HepG2 (cell line): ENCODE results near the gene ZNF544. TPM values are rescaled to one million over a fixed set of nuclear protein-coding genes. Genes with fewer than 3 reads are reported as not detected.

ENCODE experiments used
- ATAC-seq: fragments of 200-7000 bp; cut with Tn5 transposase; 3 replicates; pipeline ENCODE4 v1.9.1; 2020; ENCODE audit warnings: mild to moderate bottlenecking, moderate library complexity
- BruUV-seq: library from RNA; stranded (reverse); fragments of 400-500 nt; replicated peaks from 2 replicates; lab custom pipeline; 2021; lab: Mats Ljungman, UMichigan
- CTCF ChIA-PET: fragments of 300-600 bp; formaldehyde crosslinking; extraction: SDS; loops from one replicate; lab custom pipeline; 2021; ENCODE audit warnings: low total read pairs, inconsistent platforms, low intra/inter-chr PET ratio; lab: Yijun Ruan, JAX
- POLR2A ChIA-PET: fragments of 350-600 bp; sonication (Branson Sonifier 250); formaldehyde crosslinking; loops from one replicate; lab custom pipeline; 2020; ENCODE audit warnings: antibody characterized with exemption, inconsistent platforms; lab: Yijun Ruan, JAX
- DNase-seq: peaks from one replicate; pipeline ENCODE4 v3.0.0-alpha.2; 2015; ENCODE audit warnings: low spot score
- FAIRE-seq: peaks from 3 replicates; lab custom pipeline; 2011; peaks lifted over from hg19 to GRCh38; lab: Jason Lieb, UNC
- H2AFZ ChIP-seq: one replicate; pipeline ENCODE4 v1.6.1; 2011; ENCODE audit warnings: low read length, inconsistent platforms
- H3K27ac ChIP-seq: fragments of 300-600 bp; 3 replicates; pipeline ENCODE4 v1.8.0; 2011; ENCODE audit warnings: mixed run types, mild to moderate bottlenecking, mixed read lengths, low read length, inconsistent platforms; ENCODE audit not compliant: insufficient read depth; ENCODE audit errors: extremely low read length
- H3K27me3 ChIP-seq, 2 experiments: fragments of 200-600 bp in 1 of 2; 2 replicates in 1 of 2; 3 replicates in 1 of 2; pipeline versions ENCODE4 v1.6.0 to v1.8.0; 2011; ENCODE audit warnings: low read length in 2 of 2, mild to moderate bottlenecking in 2 of 2, moderate library complexity in 2 of 2, inconsistent platforms in 1 of 2; ENCODE audit not compliant: insufficient read depth in 2 of 2, control insufficient read depth in 1 of 2
- H3K36me3 ChIP-seq, 2 experiments: fragments of 200-600 bp in 1 of 2; replicated peaks in 1 of 2; 2 replicates in 1 of 2; 3 replicates in 1 of 2; pipeline versions ENCODE4 v1.5.1 to v1.8.0; 2011; ENCODE audit warnings: low read length in 2 of 2, inconsistent platforms in 1 of 2; ENCODE audit not compliant: insufficient read depth in 2 of 2, control insufficient read depth in 1 of 2
- H3K4me1 ChIP-seq: 2 replicates; pipeline ENCODE4 v1.5.1; 2012; ENCODE audit warnings: low read length, inconsistent platforms; ENCODE audit not compliant: insufficient read depth
- H3K4me2 ChIP-seq: 2 replicates; pipeline ENCODE4 v1.6.0; 2011; ENCODE audit warnings: low read depth, low read length, inconsistent platforms
- H3K4me3 ChIP-seq, 3 experiments: fragments of 200-600 bp in 1 of 3; sonication (generic), shearing (Covaris generic) in 1 of 3; replicated peaks in 1 of 3; 2 replicates each; pipeline ENCODE4 v1.5.1; 2011 to 2016; ENCODE audit warnings: low read length in 3 of 3, inconsistent platforms in 2 of 3, low read depth in 2 of 3, mild to moderate bottlenecking in 2 of 3, control low read depth in 1 of 3, mixed read lengths in 1 of 3; ENCODE audit not compliant: insufficient read depth in 1 of 3
- H3K79me2 ChIP-seq: one replicate; pipeline ENCODE4 v1.6.1; 2011; ENCODE audit warnings: low read length, inconsistent platforms; ENCODE audit not compliant: insufficient read depth
- H3K9ac ChIP-seq: 2 replicates; pipeline ENCODE4 v1.6.0; 2011; ENCODE audit warnings: mild to moderate bottlenecking, low read depth, low read length, inconsistent platforms; ENCODE audit not compliant: insufficient read depth
- H3K9me3 ChIP-seq: 2 replicates; pipeline ENCODE4 v1.5.1; 2012; ENCODE audit warnings: mild to moderate bottlenecking, low read length
- H4K20me1 ChIP-seq: 2 replicates; pipeline ENCODE4 v1.6.0; 2011; ENCODE audit warnings: inconsistent platforms, mild to moderate bottlenecking, low read length, moderate library complexity; ENCODE audit not compliant: insufficient read depth
- ATF7 ChIP-seq, 2 experiments: fragments of 450-650 bp in 1 of 2; sonication (generic) in 1 of 2; formaldehyde crosslinking in 1 of 2; IDR thresholded peaks; 2 replicates each; pipeline versions ENCODE4 v1.4.0 to v1.6.1; 2016 to 2020; ENCODE audit warnings: antibody characterized with exemption in 1 of 2, mild to moderate bottlenecking in 1 of 2, missing genetic modification reagents in 1 of 2
- DR1 ChIP-seq: sonication (generic); formaldehyde crosslinking; IDR thresholded peaks from 2 replicates; pipeline ENCODE4 v1.8.0; 2021; ENCODE audit warnings: mild to moderate bottlenecking, missing genetic modification reagents, inconsistent platforms
- GTF2F1 ChIP-seq: fragments of 150-350 bp; IDR thresholded peaks from 2 replicates; pipeline ENCODE4 v1.6.1; 2014; ENCODE audit warnings: low read length
- HMGA1 ChIP-seq: sonication (generic); formaldehyde crosslinking; conservative IDR thresholded peaks from 2 replicates; pipeline ENCODE4 v1.4.0; 2020; ENCODE audit warnings: missing genetic modification reagents
- HOXD1 ChIP-seq: sonication (generic); formaldehyde crosslinking; IDR thresholded peaks from 2 replicates; pipeline ENCODE4 v1.5.0; 2020; ENCODE audit warnings: missing genetic modification reagents
- JUN ChIP-seq: sonication (generic); formaldehyde crosslinking; IDR thresholded peaks from 2 replicates; pipeline ENCODE4 v1.4.0; 2020; ENCODE audit warnings: mild to moderate bottlenecking, missing genetic modification reagents
- MED8 ChIP-seq: sonication (generic); formaldehyde crosslinking; IDR thresholded peaks from 2 replicates; pipeline ENCODE4 v1.8.1; 2023; ENCODE audit warnings: mild to moderate bottlenecking, missing genetic modification reagents; ENCODE audit not compliant: insufficient replicate concordance
- MYC ChIP-seq: sonication (generic); formaldehyde crosslinking; IDR thresholded peaks from 2 replicates; pipeline ENCODE4 v1.9.0; 2021; ENCODE audit warnings: missing genetic modification reagents, borderline replicate concordance
- NCOA5 ChIP-seq: sonication (generic); formaldehyde crosslinking; IDR thresholded peaks from 2 replicates; pipeline ENCODE4 v1.4.0; 2020; ENCODE audit warnings: missing genetic modification reagents
- NFKBIZ ChIP-seq: IDR thresholded peaks from 2 replicates; pipeline ENCODE4 v1.6.1; 2018; ENCODE audit warnings: missing genetic modification reagents, missing compliant biosample characterization
- PHF20 ChIP-seq: sonication (generic); formaldehyde crosslinking; IDR thresholded peaks from 2 replicates; pipeline ENCODE4 v1.5.0; 2020; ENCODE audit warnings: mild to moderate bottlenecking, missing genetic modification reagents
- ZKSCAN5 ChIP-seq: sonication (generic); formaldehyde crosslinking; IDR thresholded peaks from 2 replicates; pipeline ENCODE4 v1.5.1; 2020; ENCODE audit warnings: mild to moderate bottlenecking, missing genetic modification reagents
- ZMYM2 ChIP-seq: sonication (generic); formaldehyde crosslinking; IDR thresholded peaks from 2 replicates; pipeline ENCODE4 v1.8.0; 2022; ENCODE audit warnings: mild to moderate bottlenecking, missing genetic modification reagents
- ZNF260 ChIP-seq: sonication (generic); formaldehyde crosslinking; IDR thresholded peaks from 2 replicates; pipeline ENCODE4 v1.4.0; 2020; ENCODE audit warnings: missing genetic modification reagents, low read depth, mild to moderate bottlenecking, borderline replicate concordance
- ZNF441 ChIP-seq: sonication (generic); formaldehyde crosslinking; IDR thresholded peaks from 2 replicates; pipeline ENCODE4 v1.7.0; 2021; ENCODE audit warnings: missing genetic modification reagents, borderline replicate concordance
- ZNF570 ChIP-seq: sonication (generic); formaldehyde crosslinking; IDR thresholded peaks from 2 replicates; pipeline ENCODE4 v1.4.0; 2020; ENCODE audit warnings: mild to moderate bottlenecking, missing genetic modification reagents, borderline replicate concordance
- ZNF660 ChIP-seq: sonication (generic); formaldehyde crosslinking; IDR thresholded peaks from 2 replicates; pipeline ENCODE4 v1.5.1; 2020; ENCODE audit warnings: mild to moderate bottlenecking, low read depth, missing genetic modification reagents, borderline replicate concordance
- ZNF703 ChIP-seq: sonication (generic); formaldehyde crosslinking; IDR thresholded peaks from 2 replicates; pipeline ENCODE4 v1.5.1; 2020; ENCODE audit warnings: missing genetic modification reagents, mild to moderate bottlenecking, moderate library complexity, borderline replicate concordance
- WGBS: methylation state at CpG from one replicate; pipeline ENCODE4 v1.1.6; 2017; ENCODE audit warnings: low lambda C conversion rate; 5-methylcytosine and 5-hydroxymethylcytosine counted together
- in situ Hi-C: cut with HindIII; loops from 2 replicates; pipeline ENCODE4 v1.10.0; 2017; ENCODE audit warnings: low pct_unique_long_range_greater_than_20kb; ENCODE audit not compliant: extremely low pct_ligation_motif_present
- intact Hi-C: fragments of 100-400 bp; cut with micrococcal nuclease; formaldehyde crosslinking; loops from one replicate; pipeline ENCODE4 v1.10.0; 2022; ENCODE audit not compliant: unreplicated experiment
- polyA plus RNA-seq, 8 experiments: library from polyadenylated mRNA; depleted of rRNA in 3 of 8; stranded (reverse) in 7 of 8; unstranded in 1 of 8; fragments of >200 nt; fragmentation: Illumina TruSeq in 4 of 8; extraction: Trizol in 4 of 8; gene quantifications; 2 replicates each; pipeline versions ENCODE4 v1.2.1 to v1.2.3, GENCODE V29; 2011 to 2016; ENCODE audit warnings: low read depth in 4 of 8, missing spikeins in 1 of 8, mixed read lengths in 1 of 8; ENCODE audit not compliant: insufficient read depth in 1 of 8
- total RNA-seq, 5 experiments: library from RNA; depleted of rRNA; stranded (reverse); fragments of >200 nt; fragmentation: Illumina TruSeq; extraction: Trizol; gene quantifications; 2 replicates each; pipeline ENCODE4 v1.2.3, GENCODE V29; 2016; ENCODE audit warnings: low read depth in 1 of 5
- TF ChIP-seq, protein P1 (sequence below): sonication (generic); formaldehyde crosslinking; IDR thresholded peaks from 2 replicates; pipeline ENCODE4 v1.4.0; 2020; ENCODE audit warnings: missing genetic modification reagents
- TF ChIP-seq, protein P2 (sequence below): sonication (generic); formaldehyde crosslinking; conservative IDR thresholded peaks from 2 replicates; pipeline ENCODE4 v1.8.0; 2022; ENCODE audit warnings: low read depth, missing genetic modification reagents
- TF ChIP-seq, protein P3 (sequence below): sonication (generic); formaldehyde crosslinking; IDR thresholded peaks from 2 replicates; pipeline ENCODE4 v1.5.0; 2020; ENCODE audit warnings: mild to moderate bottlenecking, missing genetic modification reagents

The ZNF544 gene
- total and polyA plus RNA-seq, 2 of the 13 experiments (the other 11 are each of a cell fraction or from before 2014, with no cell fraction given): 13.1 to 17.0 TPM

DNA sequence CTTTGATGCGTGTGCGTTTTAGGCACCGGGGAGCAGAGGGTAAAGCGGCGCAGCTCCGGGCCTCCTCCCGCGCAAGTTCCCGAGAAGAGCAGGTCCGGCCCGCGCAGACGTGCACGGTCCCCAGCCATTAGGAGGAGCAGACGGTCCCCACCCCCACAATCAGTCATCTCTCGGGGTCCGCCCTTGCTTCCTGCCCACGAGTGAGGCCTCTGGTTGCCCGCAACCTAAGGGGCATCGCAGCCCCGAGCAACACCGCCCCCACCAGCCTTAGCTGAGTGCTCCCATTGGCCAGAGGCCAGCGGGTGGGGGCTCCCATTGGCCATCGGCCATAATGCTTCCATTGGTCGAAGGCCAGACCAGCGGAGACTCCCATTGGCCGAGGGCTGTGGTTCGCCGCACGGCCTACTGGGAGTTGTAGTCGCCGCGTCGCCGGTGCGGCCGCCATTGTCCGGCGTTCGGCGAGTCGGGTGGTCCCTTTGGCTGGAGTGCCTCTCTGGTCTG, 49.9 kb downstream of the ZNF544 start, which contains the start of gene ZNF8:
Gene ZNF8, plus strand, starts transcription at position 415 of the 501 bp plus-strand sequence. CDS start 127 bp downstream, outside the sequence.
- Histone ChIP-seq H3K4me1 (peaks cover 37% of the 10 kb centered on the region), H3K9ac (peak within 1 kb of the TSS; percentile 93), H3K27me3 (no peaks in the 10 kb centered on the region; a peak in 1 of 5 replicates), H3K9me3 (no peaks in the 10 kb centered on the region; the same call in 1 of the 2 replicates), H3K27ac (peak within 1 kb of the TSS; percentile 85), H3K36me3 (peaks cover 4 to 7% of the 10 kb centered on the region in 2 experiments; a peak in 4 of 5 replicates), H4K20me1 (no peaks in the 10 kb centered on the region), H2AFZ (peak within 1 kb of the TSS; percentile 87), H3K4me3 (peak within 1 kb of the TSS; percentile 94 to 96 (median 96)), H3K79me2 (peaks cover 47% of the 10 kb centered on the region), H3K4me2 (peak within 1 kb of the TSS; percentile 95)
- ATAC-seq: peak; percentile 97
- peak; percentile 98 for FAIRE-seq
- no TSS peak for BruUV-seq
- in situ Hi-C loops: no loop called here
- ChIA-PET CTCF (no interaction called here), POLR2A (interaction anchor here (0.6 to 1.7 kb wide), 13 partner anchors 9 to 295 kb away, joined by 3 to 15 read pairs (median 4); partner anchors contain the start of genes ERVK3-1, ZNF274, ZNF497 and ZNF544)
- intact Hi-C loops: loop anchor here (1.0 kb wide), 2 partner anchors 27 to 95 kb away; partner anchors contain the start of genes ERVK3-1 and ZNF274
- WGBS: 0% methylated on average over 14 of the region's 42 CpGs
- DNase-seq: peak; percentile 97
- no peak for TF ChIP-seq ZNF703 (CRISPR knock-in tag)
- no peak for TF ChIP-seq ZNF260 (CRISPR knock-in tag)
- no peak for TF ChIP-seq ATF7 (IDR thresholded peaks at IDR 0.05)
- peak; percentile 11; the same call in 1 of the 2 replicates for TF ChIP-seq ATF7 (CRISPR knock-in tag; IDR thresholded peaks at IDR 0.05)
- TF ChIP-seq ZMYM2 (CRISPR knock-in tag): 0 out of 2 replicates have a peak, but pooled peaks have one; percentile 24
- no peak for TF ChIP-seq ZNF570 (CRISPR knock-in tag)
- TF ChIP-seq NCOA5 (CRISPR knock-in tag): no peak
- no peak for TF ChIP-seq JUN (CRISPR knock-in tag)
- TF ChIP-seq DR1 (CRISPR knock-in tag): peak; percentile 75; the same call in 1 of the 2 replicates
- no peak; the same call in none of the 2 replicates for TF ChIP-seq MYC (CRISPR knock-in tag)
- no peak for TF ChIP-seq GTF2F1
- no peak for TF ChIP-seq HMGA1 (CRISPR knock-in tag)
- TF ChIP-seq NFKBIZ (CRISPR knock-in tag): peak; percentile 44; the same call in 1 of the 2 replicates
- TF ChIP-seq ZNF660 (CRISPR knock-in tag): no peak
- TF ChIP-seq, protein P1, sequence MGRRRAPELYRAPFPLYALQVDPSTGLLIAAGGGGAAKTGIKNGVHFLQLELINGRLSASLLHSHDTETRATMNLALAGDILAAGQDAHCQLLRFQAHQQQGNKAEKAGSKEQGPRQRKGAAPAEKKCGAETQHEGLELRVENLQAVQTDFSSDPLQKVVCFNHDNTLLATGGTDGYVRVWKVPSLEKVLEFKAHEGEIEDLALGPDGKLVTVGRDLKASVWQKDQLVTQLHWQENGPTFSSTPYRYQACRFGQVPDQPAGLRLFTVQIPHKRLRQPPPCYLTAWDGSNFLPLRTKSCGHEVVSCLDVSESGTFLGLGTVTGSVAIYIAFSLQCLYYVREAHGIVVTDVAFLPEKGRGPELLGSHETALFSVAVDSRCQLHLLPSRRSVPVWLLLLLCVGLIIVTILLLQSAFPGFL (CRISPR knock-in tag): no peak
- TF ChIP-seq, protein P2, sequence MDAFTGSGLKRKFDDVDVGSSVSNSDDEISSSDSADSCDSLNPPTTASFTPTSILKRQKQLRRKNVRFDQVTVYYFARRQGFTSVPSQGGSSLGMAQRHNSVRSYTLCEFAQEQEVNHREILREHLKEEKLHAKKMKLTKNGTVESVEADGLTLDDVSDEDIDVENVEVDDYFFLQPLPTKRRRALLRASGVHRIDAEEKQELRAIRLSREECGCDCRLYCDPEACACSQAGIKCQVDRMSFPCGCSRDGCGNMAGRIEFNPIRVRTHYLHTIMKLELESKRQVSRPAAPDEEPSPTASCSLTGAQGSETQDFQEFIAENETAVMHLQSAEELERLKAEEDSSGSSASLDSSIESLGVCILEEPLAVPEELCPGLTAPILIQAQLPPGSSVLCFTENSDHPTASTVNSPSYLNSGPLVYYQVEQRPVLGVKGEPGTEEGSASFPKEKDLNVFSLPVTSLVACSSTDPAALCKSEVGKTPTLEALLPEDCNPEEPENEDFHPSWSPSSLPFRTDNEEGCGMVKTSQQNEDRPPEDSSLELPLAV (CRISPR knock-in tag): no peak
- TF ChIP-seq MED8 (CRISPR knock-in tag): no peak
- TF ChIP-seq ZNF441 (CRISPR knock-in tag): peak; percentile 69; the same call in 1 of the 2 replicates
- no peak for TF ChIP-seq HOXD1 (CRISPR knock-in tag)
- no peak for TF ChIP-seq ZKSCAN5 (CRISPR knock-in tag)
- TF ChIP-seq, protein P3, sequence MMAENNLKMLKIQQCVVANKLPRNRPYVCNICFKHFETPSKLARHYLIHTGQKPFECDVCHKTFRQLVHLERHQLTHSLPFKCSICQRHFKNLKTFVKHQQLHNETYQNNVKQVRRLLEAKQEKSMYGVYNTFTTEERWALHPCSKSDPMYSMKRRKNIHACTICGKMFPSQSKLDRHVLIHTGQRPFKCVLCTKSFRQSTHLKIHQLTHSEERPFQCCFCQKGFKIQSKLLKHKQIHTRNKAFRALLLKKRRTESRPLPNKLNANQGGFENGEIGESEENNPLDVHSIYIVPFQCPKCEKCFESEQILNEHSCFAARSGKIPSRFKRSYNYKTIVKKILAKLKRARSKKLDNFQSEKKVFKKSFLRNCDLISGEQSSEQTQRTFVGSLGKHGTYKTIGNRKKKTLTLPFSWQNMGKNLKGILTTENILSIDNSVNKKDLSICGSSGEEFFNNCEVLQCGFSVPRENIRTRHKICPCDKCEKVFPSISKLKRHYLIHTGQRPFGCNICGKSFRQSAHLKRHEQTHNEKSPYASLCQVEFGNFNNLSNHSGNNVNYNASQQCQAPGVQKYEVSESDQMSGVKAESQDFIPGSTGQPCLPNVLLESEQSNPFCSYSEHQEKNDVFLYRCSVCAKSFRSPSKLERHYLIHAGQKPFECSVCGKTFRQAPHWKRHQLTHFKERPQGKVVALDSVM (CRISPR knock-in tag): no peak
- peak; percentile 57 for TF ChIP-seq PHF20 (CRISPR knock-in tag)
